ENCODE results near the gene EFTUD2.

Gene EFTUD2

GRCh38 chr17:44808156-44808555 lies 91.1 kb downstream of the EFTUD2 start:
- no peak for DNase-seq (ENCODE audit: low read depth, low spot score)
- in situ Hi-C loops (cut with HindIII; ENCODE audit: low sequenced_read_pairs) = no loop called here
- no peak overlapping the region for H3K4me3 ChIP-seq (ENCODE audit: low read depth, low read length)
- no peak for TF ChIP-seq CTCF (IDR thresholded peaks at IDR 0.05; ENCODE audit: low read depth, low read length)

GRCh38 chr17:44807817-44808155 lies 91.5 kb downstream of the EFTUD2 start:
- no peak overlapping the region for H3K4me3 ChIP-seq (ENCODE audit: low read depth, low read length)
- in situ Hi-C loops (cut with HindIII; ENCODE audit: low sequenced_read_pairs) = no loop called here
- TF ChIP-seq CTCF (IDR thresholded peaks at IDR 0.05; ENCODE audit: low read depth, low read length) = no peak
- DNase-seq (ENCODE audit: low read depth, low spot score) = no peak

- in situ Hi-C loops (cut with HindIII; ENCODE audit: low sequenced_read_pairs) = no loop called here
- no peak for TF ChIP-seq CTCF (IDR thresholded peaks at IDR 0.05; ENCODE audit: low read depth, low read length)
- H3K4me3 ChIP-seq (ENCODE audit: low read depth, low read length) = no peak overlapping the region
- DNase-seq (ENCODE audit: low read depth, low spot score) = no peak
Observed at GRCh38 chr17:44807093-44807816, 92.0 kb downstream of the EFTUD2 start.

DNA sequence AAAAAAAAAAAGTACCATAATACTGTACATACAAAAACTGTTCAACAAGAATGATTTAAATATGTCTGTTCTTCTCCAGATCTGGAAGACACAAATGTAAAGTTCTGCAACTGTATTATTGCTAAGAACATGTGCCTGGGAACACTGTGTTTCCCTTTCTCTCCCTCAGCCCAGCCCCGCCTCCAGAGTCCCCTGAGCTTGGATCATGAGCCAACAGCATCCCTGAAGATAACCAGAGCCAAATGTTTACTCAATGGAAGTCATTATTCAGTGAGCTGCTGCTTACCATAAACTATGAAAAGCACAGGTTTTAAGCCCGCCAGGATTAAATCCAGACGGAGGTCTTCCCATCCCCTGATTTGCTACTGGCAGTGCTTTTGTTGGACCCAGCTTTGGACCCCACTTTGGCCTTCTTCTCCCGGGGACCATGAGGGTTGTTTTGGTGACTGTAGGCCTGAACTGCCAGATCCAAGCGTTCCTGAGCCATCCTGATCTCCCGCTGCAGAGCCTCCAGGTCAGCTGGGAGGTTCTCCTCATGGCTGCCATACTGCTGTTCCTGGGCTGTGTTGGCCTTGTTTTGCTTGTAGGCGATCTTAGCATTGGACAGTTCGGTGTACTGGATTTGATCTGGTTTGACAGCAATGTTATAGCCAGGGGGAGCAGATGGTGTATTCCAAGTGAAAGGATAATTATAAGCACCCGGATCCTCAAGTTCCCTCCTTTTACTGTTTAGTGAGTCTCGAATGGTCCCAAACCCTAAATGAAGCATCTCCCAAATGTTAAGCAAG lies 94.7 kb downstream of the EFTUD2 start:
- no peak for TF ChIP-seq CTCF (IDR thresholded peaks at IDR 0.05; ENCODE audit: low read depth, low read length)
- in situ Hi-C loops (cut with HindIII; ENCODE audit: low sequenced_read_pairs) = no loop called here
- peak; percentile 17 for DNase-seq (ENCODE audit: low read depth, low spot score)
- no peak overlapping the region for H3K4me3 ChIP-seq (ENCODE audit: low read depth, low read length)

GRCh38 chr17:44801880-44802279 lies 97.4 kb downstream of the EFTUD2 start:
- in situ Hi-C loops (cut with HindIII; ENCODE audit: low sequenced_read_pairs) = no loop called here
- DNase-seq (ENCODE audit: low read depth, low spot score) = no peak
- no peak for TF ChIP-seq CTCF (IDR thresholded peaks at IDR 0.05; ENCODE audit: low read depth, low read length)
- H3K4me3 ChIP-seq (ENCODE audit: low read depth, low read length) = no peak overlapping the region
